ENCODE results near the gene ZNF682. TPM values are rescaled to one million over a fixed set of nuclear protein-coding genes. Genes with fewer than 3 reads are reported as not detected.
A peak's percentile ranks its signal among the peaks of the same experiment; 100 is the strongest.
"Not testable (repeated sequence)": the region's sequence is repeated elsewhere in the genome, so short reads cannot be mapped to it uniquely, and the experiment has no call there.

Gene ZNF682
- total and polyA plus RNA-seq, 2 of the 13 experiments (the other 11 are each of a cell fraction or from before 2014, with no cell fraction given), result 2.0 to 7.2 TPM

GRCh38 chr19:19959151-19959799 lies 80.0 kb downstream of the ZNF682 start:
- H3K79me2 ChIP-seq (ENCODE audit: insufficient read depth, low read length); H3K4me3 ChIP-seq (replicated peaks in 1 of 3; ENCODE audit: insufficient read depth in 1 of 3, low read depth in 2 of 3, low read length in 3 of 3); ATAC-seq; BruUV-seq (replicated peaks); H3K27ac ChIP-seq (ENCODE audit: extremely low read length, insufficient read depth, low read length); FAIRE-seq; H3K36me3 ChIP-seq (replicated peaks in 1 of 2; ENCODE audit: control insufficient read depth in 1 of 2, insufficient read depth in 2 of 2, low read length in 2 of 2); H3K4me1 ChIP-seq (ENCODE audit: insufficient read depth, low read length); H2AFZ ChIP-seq (ENCODE audit: low read length); H3K27me3 ChIP-seq (ENCODE audit: control insufficient read depth in 1 of 2, insufficient read depth in 2 of 2, low read length in 2 of 2); H3K9ac ChIP-seq (ENCODE audit: insufficient read depth, low read depth, low read length); H4K20me1 ChIP-seq (ENCODE audit: insufficient read depth, low read length); POLR2A ChIA-PET: not testable (repeated sequence)
- CTCF ChIA-PET (ENCODE audit: low intra/inter-chr PET ratio, low total read pairs), result interaction anchor here (1.1 kb wide), 1 partner anchor 427 kb away, joined by 3 read pairs; no protein-coding TSS in a partner anchor
- 11% methylated on average over 8 of the region's 9 CpGs for WGBS (ENCODE audit: low lambda C conversion rate)
- intact Hi-C loops (cut with micrococcal nuclease; ENCODE audit: unreplicated experiment) (loop anchor here (5.0 kb wide), 1 partner anchor 427 kb away; no protein-coding TSS in a partner anchor), in situ Hi-C loops (cut with HindIII; ENCODE audit: extremely low pct_ligation_motif_present, low pct_unique_long_range_greater_than_20kb) (loop anchor here (25.0 kb wide), 1 partner anchor 422 kb away; the partner anchor contains the start of genes CILP2 and YJEFN3)
- TF ChIP-seq ZNF574 (CRISPR knock-in tag; IDR thresholded peaks at IDR 0.05), result 0 out of 2 replicates have a peak, but pooled peaks have one; percentile 27
- TF ChIP-seq KDM2A (CRISPR knock-in tag; IDR thresholded peaks at IDR 0.05; ENCODE audit: borderline replicate concordance, low read depth), result peak; percentile 26; the same call in 1 of the 2 replicates
- TF ChIP-seq STAG1 (CRISPR knock-in tag; IDR thresholded peaks at IDR 0.05), result peak; percentile 86
- peak; percentile 31; the same call in 1 of the 2 replicates for TF ChIP-seq RAD21 (CRISPR knock-in tag; IDR thresholded peaks at IDR 0.05)
- peak; percentile 60; the same call in 1 of the 2 replicates for TF ChIP-seq SMC3 (IDR thresholded peaks at IDR 0.05; ENCODE audit: low read length)
- peak; percentile 82 for TF ChIP-seq CTCF (CRISPR knock-in tag; IDR thresholded peaks at IDR 0.05)
- Histone ChIP-seq H3K4me2 (ENCODE audit: low read depth, low read length) (peak overlapping the region; percentile 39; the same call in 1 of the 2 replicates), H3K9me3 (ENCODE audit: low read length) (peaks cover 10% of the 10 kb centered on the region)
- DNase-seq (ENCODE audit: low spot score), result peak; percentile 23

GRCh38 chr19:19957766-19958165 lies 81.5 kb downstream of the ZNF682 start:
- intact Hi-C loops (cut with micrococcal nuclease; ENCODE audit: unreplicated experiment), result loop anchor here (5.0 kb wide), 1 partner anchor 425 kb away; no protein-coding TSS in a partner anchor
- H3K4me3 ChIP-seq (replicated peaks in 1 of 3; ENCODE audit: insufficient read depth in 1 of 3, low read depth in 2 of 3, low read length in 3 of 3); CTCF ChIA-PET (ENCODE audit: low intra/inter-chr PET ratio, low total read pairs); ATAC-seq; H3K9me3 ChIP-seq (ENCODE audit: low read length); H3K27ac ChIP-seq (ENCODE audit: extremely low read length, insufficient read depth, low read length); H4K20me1 ChIP-seq (ENCODE audit: insufficient read depth, low read length); H3K36me3 ChIP-seq (replicated peaks in 1 of 2; ENCODE audit: control insufficient read depth in 1 of 2, insufficient read depth in 2 of 2, low read length in 2 of 2); H3K4me2 ChIP-seq (ENCODE audit: low read depth, low read length); FAIRE-seq; H2AFZ ChIP-seq (ENCODE audit: low read length); H3K27me3 ChIP-seq (ENCODE audit: control insufficient read depth in 1 of 2, insufficient read depth in 2 of 2, low read length in 2 of 2); DNase-seq (ENCODE audit: low spot score); H3K9ac ChIP-seq (ENCODE audit: insufficient read depth, low read depth, low read length); H3K4me1 ChIP-seq (ENCODE audit: insufficient read depth, low read length); POLR2A ChIA-PET; H3K79me2 ChIP-seq (ENCODE audit: insufficient read depth, low read length); BruUV-seq (replicated peaks): not testable (repeated sequence)
- 18% methylated on average over 8 of the region's 8 CpGs for WGBS (ENCODE audit: low lambda C conversion rate)
- in situ Hi-C loops (cut with HindIII; ENCODE audit: extremely low pct_ligation_motif_present, low pct_unique_long_range_greater_than_20kb), result loop anchor here (25.0 kb wide), 1 partner anchor 420 kb away; the partner anchor contains the start of genes CILP2 and YJEFN3

Data from HepG2 (cell line).